ENCODE data around the gene C5orf34.
A peak's percentile ranks its signal among the peaks of the same experiment; 100 is the strongest.
"Not testable (repeated sequence)": the region's sequence is repeated elsewhere in the genome, so short reads cannot be mapped to it uniquely, and the experiment has no call there.

C5orf34 gene

DNA sequence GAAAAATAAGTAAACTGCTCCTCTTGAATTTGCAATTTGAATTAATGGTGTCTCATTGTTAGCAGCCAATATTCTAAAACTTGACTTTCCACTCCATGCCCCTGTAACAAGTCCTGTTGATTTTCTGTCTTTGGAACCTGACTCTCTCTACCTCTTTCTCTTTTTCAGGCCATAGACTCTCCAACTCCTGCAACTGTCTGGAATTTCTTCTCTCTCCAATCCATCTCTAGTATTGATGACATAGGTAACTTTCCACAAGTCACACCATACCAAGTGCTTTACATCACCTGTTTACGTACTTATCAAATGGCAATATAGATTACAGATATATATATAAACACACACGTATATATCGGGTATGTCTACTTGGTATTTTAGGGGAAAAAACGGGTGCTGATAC is 923 bp downstream of the C5orf34 start:
- no peak for DNase-seq (ENCODE audit: low read depth)

DNA sequence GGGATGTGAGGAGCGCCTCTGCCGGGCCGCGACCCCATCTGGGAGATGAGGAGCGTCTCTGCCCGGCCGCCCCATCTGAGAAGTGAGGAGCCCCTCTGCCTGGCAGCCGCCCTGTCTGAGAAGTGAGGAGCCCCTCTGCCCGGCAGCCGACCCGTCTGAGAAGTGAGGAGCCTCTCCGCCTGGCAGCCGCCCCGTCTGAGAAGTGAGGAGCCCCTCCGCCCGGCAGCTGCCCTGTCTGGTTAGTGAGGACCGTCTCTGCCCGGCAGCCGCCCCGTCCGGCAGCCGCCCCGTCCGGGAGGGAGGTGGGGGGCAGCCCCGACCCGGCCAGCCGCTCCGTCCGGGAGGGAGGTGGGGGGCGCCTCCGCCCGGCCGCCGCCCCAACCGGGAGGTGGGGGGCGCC is 3.9 kb downstream of the C5orf34 start:
- DNase-seq (ENCODE audit: low read depth) = not testable (repeated sequence)

DNA sequence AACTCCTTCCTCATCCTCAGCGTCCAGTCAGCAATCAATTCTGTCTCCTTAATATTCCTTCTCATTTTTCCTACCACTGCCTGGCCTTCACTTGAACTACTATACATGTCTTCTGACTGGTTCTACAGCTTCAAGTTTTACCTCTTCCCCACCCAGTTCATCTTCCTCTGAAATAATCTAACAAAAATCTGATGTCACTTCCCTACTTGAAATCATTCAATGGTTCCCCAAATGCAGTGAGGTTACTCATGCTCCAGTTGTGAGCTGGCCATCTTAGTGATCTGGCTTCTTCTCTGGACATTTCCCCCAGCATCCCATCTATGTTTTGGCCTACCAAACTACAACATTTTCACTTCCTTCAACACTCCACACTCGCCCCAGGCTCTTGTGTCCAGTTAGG is 16.4 kb downstream of the C5orf34 start:
- DNase-seq (ENCODE audit: low read depth) = no peak

DNA sequence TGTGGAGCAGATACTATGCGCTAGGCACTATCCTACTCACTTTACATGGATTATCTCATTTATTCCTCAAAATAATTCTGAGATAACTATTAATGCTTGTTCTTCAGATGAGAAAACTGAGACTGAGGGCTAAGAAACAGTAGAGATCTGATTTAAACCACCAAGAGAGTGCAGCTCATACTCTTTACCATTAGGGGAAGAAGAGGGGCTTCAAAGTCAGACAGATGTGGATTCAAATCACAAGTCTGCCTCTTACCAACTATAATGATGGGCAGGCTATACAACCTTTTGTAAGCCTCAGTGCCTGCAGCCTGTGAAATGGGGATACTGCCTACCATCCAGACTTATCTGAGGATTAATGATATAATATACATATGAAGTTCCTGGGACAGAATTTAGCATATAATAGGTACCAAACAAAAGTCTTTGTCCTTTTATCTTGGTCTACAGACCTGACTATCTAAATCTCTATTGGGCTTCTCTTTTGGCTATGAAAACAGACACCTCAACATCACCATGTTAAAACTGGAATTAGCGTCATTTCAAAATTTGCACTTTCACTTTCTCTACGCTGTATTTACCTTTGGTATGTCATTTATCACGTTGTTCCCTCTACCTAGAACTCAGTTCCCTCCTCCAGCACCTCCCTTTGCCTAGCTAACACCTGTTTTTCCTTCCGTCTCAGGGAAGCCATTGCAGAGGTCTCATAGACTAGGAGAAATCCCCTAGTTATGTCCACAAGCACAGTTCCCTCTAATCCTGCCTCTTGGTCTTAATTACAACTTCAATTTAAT is 17.4 kb downstream of the C5orf34 start:
- DNase-seq (ENCODE audit: low read depth) = no peak

DNA sequence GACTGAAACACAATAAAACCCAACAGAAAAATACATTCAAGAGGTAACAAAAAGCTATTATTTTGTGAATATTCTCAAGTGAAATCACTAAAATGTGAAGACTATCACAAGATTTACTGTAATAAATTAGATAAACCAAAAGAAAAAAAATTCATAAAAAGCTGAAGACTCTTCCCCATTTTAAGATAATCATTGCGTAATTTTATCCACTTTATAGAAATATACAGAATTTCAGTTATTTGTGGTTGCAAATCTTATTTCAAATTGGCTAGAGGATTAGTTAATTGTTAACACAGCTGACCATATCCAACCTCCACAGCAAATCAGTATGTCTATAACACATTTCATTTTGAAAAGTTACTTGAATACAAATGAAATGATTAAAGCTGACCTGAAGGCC is 23.6 kb downstream of the C5orf34 start:
- DNase-seq (ENCODE audit: low read depth) = no peak

DNA sequence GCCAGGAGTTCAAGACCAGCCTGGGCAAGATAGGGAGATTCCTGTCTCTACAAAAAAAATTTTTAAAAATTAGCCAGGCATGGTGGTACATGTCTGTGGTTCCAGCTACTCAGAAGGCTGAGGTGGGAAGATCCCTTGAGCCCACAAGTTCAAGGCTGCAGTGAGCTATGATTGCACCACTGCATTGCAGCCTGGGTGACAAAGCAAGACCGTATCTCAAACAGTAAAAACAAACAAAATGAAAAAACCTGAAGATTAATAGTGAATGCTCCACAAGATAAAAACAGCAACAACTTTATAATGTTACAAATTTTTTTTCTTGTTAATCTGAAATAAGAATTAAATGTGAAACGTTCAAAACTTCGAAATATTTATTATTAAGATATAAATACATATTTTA is 28.6 kb downstream of the C5orf34 start:
- no peak for DNase-seq (ENCODE audit: low read depth)

DNA sequence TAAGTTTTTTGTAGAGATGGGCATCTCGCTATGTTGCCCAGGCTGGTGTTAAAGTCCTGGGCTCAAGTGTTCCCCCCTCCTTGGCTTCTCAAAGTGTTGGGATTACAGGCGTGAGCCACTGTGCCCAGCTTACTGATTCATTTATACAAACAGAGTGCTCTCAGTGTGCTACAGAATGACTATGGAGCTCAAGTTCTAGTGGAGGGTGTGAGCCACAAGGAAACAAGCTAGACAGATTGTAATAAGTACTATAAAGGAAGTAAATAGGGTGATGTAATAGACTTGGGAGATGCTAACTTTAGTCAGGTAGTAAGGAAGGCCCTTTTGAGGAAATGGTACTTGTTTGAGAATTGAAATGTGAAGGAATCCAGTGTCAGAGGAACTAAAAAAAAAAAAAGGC is 29.5 kb downstream of the C5orf34 start:
- DNase-seq (ENCODE audit: low read depth) = no peak

DNA sequence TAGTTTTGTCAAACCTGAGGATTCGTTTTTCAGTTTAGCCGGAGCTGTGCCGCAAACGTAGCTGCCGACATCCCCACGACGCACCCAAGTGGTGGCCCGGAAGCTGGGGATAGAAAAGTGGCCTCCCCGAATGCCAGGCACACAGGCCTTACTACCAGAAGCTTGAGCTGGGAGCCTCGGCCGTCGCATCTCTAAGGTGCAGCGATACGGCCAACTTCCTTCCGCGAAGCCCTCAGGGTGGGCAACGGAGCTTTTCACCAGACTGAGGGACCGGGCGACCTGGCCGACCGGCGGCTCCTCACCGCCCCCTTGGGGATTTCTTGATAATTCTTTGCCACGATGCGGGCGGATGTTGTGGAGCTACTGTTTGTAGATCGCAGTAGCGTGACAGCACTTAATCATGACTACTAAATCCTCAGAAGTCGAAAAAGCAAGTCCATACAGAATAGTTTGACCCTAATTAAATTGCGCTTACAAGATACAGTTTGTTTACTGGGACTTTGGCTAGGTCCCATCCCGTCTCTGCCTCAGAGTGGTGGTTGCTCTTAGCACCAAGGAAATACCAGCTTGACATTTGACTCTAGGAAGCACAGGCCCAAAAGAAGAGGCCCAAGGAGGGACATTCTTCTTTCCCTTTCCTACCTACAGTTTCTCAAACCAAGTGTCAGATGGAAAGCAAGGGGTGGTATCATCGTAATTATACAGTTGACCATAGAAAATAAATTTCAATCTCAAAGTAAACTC is 30.7 kb downstream of the C5orf34 start:
- peak; percentile 69 for DNase-seq (ENCODE audit: low read depth)

DNA sequence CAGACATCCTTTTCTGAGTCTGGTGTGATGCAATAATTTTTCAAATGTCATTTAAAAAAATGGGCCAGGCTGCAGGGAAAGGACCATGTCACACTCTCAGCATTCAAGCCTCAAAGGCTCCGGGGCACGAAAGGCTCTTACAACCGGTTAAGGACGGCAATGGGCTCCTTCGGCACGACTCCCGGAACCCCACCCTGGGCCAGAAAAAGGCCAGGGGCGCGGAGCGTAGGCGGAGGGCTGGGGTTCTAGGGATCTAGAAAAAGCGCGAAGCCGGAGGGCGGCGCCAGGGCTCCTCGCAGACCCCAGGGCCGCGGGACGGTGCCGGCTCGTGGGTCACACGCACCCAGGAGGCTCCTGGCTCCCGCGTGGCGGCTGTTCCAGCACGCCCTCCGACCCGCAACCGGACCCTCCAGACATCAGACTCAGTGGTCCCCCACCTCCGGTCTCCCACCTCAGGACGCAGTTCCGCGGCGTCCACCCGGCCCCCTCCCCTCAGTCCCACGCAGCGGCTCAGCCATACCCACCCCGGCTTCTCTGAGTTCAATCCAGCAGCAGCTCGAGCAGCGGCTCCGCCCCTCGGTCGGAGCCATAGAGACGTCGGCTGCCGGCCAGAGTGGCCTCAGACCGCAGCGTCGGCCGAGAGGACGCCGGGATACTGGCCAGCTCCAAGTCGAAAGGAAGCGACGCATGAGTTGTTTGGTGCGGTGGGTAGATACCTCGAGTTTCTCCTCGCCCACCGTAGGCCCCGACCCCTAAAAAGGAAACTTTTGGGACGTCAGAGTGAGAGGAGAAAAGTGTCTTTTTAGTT is 31.4 kb downstream of the C5orf34 start, which contains the start of gene TMEM267:
Gene TMEM267, minus strand, starts transcription at position 568 of the 808 bp plus-strand sequence. CDS start 29,896 bp downstream, outside the sequence.
- peak; percentile 80 for DNase-seq (ENCODE audit: low read depth)

DNA sequence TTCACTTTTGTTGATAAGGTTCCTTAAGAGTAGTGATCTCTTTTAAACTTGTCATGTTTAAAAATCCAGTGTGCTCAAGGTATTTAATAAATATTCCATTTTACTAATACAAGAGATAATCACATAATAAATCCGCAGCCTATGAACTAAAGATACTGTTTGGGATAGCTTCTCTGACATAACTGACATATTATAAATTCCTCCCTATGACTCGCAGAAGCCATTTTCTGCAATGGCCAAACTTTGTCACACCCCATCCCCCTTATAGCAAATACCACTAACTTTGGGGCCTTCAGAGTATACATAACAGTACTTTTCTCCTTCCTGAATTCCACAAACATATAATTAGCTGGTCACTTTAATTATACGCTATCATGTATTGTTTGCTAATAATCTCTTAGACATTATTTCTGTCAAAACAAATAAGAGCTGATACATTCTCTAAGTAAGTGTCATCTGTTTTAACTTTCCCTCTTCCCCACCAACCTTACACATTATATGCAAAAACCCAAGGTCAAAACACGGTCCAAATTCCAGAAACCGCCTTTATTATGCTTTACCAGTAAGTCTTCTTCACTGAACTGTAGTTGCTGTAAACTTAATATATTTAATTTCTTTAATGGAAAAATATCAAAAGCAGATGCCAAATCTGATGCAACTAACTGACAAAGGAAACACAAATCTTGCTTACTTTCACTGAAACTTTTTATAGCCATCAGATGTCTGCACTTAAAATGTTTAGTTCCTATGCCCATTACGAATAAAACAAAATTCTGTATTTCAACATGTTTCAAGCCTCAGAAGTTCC is 32.3 kb downstream of the C5orf34 start:
- peak; percentile 24 for DNase-seq (ENCODE audit: low read depth)

DNA sequence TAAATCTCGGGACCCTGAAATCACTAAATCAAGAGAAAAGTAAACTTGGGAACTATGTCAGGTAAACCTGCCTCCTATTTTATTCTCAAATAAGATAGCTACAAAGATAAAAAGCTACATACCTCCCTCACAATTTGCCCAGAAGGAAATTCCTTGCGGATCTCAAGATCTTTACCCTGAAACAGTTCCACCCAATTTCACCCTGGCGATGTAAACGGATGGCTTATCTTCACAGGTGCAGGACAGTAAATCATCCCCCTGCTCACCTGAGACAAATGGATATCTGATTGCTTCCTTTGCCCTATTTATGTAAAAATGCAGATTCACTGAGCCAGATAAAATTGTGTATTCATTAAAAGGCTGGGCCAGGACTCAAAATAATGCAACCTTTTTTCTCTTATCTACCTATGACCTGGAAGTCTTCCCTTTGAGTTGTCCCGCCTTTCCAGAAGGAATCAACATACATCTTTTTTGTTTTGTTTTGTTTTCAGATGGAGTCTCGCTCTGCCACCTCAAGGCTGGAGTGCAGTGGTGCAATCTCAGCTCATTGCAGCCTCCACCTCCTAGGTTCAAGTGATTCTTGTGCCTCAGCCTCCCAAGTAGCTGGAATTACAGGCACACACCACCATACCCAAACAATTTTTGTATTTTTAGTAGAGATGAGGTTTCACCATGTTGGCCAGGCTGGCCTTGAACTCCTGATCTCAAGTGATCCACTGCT is 45.1 kb downstream of the C5orf34 start:
- DNase-seq (ENCODE audit: low read depth) = no peak

DNA sequence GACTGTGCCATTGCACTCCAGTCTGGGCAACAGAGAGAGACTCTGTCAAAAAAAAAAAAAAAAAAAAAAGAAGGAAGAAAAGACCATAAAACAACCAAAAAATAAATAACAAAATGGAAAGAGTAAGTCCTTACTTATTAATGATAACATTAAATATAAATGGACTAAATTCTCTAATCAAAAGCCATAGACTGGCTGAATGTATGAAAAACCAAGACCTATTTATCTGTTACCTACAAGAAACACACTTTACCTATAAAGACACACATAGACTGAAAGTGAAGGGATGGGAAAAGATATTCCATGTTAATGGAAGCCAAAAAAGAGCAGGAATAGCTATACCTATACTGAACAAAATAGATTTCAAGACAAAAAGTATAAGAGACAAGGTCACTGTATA is 47.8 kb downstream of the C5orf34 start:
- DNase-seq (ENCODE audit: low read depth) = no peak

DNA sequence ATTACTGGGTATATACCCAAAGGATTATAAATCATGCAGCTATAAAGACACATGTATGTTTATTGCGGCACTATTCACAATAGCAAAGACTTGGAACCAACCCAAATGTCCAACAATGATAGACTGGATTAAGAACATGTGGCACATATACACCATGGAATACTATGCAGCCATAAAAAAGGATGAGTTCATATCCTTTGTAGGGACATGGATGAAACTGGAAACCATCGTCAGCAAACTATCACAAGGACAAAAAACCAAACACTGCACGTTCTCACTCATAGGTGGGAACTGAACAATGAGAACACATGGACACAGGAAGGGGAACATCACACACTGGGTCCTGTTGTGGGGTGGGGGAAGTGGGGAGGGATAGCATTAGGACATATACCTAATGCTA is 49.5 kb downstream of the C5orf34 start:
- not testable (repeated sequence) for DNase-seq (ENCODE audit: low read depth)

DNA sequence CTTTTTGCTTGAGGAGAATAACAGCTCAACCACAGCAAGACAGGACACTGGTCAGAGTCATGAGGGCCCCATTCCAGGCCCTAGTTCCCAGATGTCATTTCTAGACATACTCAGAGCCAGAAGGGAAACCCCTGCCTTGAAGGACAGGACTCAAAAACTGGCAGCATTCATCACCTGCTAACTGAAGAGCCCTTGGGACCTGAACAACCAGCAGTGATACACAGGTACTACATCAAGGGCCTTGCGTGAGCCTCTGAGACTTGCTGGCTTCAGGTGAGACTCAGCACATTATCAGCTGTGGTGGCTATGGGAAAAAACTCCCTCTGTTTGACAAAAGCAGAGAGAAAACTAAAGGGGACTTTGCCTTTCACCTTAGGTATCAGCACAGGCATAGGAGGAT is 53.9 kb downstream of the C5orf34 start:
- DNase-seq (ENCODE audit: low read depth) = no peak

DNA sequence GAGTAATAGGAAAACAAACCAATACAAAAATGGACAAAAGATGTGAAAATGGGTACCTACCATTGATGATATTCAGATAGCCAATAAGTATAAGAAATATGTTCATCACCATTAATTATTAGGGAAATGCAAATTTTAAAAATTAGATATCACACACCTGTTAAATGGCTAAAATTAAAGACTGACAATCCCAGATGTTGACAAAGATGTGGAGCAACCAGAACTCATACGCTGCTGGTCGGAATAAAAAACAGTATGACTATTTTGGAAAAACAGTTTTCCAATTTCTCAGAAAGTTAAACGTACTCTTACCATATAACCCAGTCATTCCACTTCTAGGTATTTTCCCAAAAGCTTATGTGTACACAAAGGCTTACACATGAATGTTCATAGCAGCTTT is 58.4 kb downstream of the C5orf34 start:
- no peak for DNase-seq (ENCODE audit: low read depth)

DNA sequence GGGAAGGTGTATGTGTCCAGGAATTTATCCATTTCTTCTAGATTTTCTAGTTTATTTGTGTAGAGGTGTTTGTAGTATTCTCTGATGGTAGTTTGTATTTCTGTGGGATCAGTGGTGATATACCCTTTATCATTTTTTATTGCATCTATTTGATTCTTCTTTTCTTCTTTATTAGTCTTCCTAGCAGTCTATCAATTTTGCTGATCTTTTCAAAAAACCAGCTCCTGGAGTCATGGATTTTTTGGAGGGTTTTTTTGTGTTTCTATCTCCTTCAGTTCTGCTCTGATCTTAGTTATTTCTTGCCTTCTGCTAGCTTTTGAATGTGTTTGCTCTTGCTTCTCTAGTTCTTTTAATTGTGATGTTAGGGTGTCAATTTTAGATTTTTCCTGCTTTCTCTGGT is 73.4 kb downstream of the C5orf34 start:
- not testable (repeated sequence) for DNase-seq (ENCODE audit: low read depth)

DNA sequence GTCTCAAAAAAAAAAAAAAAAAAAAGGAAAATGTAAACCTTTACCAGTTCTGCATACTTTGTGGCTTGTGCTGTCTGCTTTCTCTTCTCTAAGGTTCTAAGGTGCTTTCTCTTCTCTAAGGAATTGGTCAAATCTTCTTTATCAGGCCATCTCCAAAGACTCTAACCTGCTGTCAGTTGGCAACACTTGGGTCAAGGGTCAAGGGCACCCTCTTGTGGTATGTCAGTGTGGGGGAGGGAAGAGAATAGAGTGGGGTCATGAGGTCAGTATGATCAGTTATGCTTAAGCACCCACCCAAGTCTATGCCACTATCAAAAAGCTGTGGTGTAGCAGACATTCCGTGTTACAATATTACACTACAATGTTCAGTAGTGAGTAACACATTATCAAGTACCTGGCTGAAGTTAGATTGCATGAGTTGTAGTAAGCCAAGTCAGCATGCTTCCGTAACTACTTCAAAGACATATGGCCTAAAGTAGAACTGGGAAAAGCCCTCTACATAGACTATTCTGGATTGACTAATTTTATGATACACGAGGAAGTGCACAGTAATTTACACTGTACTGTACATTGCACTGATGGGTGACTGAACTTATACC is 77.8 kb downstream of the C5orf34 start:
- no peak for DNase-seq (ENCODE audit: low read depth)
